Measurements from ENCODE around the gene KCNF1.

DNA sequence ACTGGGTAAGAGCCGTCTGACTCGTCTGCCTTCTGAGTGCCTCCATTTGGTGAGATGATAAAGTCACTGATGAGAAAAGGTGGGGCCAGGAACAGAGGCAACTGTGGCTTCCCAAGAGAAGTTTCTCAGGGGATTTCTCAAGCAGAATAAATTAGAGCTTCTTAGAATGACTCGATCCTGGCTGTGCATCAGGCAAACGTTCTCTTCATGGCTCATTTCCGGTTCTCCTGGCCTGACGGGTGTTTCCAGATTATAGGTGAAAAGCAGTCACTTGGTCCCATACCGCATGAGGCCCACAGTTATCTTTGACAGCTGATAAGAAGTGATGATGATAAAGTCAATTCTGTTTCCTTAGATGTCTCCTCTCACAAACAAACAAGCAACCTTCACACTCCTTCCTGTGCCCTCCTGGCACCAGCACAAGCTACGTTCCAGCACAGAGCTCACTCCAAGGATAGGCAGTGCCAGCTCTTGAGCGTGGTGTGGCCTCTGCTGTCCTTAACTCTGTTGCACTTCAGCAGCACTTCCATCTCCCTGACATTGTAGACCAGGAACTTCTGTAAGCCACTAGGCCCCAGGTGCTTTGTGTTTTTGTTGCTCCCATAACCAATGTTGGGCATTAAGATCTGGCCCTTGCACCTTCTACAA lies 37.8 kb upstream of the KCNF1 start:
- TF ChIP-seq POLR2AphosphoS5 (IDR thresholded peaks at IDR 0.05) (no peak), POLR2A (IDR thresholded peaks at IDR 0.05) (no peak)
- TF ChIP-seq, protein P1, sequence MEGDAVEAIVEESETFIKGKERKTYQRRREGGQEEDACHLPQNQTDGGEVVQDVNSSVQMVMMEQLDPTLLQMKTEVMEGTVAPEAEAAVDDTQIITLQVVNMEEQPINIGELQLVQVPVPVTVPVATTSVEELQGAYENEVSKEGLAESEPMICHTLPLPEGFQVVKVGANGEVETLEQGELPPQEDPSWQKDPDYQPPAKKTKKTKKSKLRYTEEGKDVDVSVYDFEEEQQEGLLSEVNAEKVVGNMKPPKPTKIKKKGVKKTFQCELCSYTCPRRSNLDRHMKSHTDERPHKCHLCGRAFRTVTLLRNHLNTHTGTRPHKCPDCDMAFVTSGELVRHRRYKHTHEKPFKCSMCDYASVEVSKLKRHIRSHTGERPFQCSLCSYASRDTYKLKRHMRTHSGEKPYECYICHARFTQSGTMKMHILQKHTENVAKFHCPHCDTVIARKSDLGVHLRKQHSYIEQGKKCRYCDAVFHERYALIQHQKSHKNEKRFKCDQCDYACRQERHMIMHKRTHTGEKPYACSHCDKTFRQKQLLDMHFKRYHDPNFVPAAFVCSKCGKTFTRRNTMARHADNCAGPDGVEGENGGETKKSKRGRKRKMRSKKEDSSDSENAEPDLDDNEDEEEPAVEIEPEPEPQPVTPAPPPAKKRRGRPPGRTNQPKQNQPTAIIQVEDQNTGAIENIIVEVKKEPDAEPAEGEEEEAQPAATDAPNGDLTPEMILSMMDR (IDR thresholded peaks at IDR 0.05) = no peak
